Endothelial cell of hepatic sinusoid (primary cell): Measurements from ENCODE around the gene HOXB6.

Source experiments
- in situ Hi-C: cut with HindIII; loops from 2 replicates; pipeline ENCODE4 v1.10.0; 2017; ENCODE audit warnings: low sequenced_read_pairs

HOXB6 gene

DNA sequence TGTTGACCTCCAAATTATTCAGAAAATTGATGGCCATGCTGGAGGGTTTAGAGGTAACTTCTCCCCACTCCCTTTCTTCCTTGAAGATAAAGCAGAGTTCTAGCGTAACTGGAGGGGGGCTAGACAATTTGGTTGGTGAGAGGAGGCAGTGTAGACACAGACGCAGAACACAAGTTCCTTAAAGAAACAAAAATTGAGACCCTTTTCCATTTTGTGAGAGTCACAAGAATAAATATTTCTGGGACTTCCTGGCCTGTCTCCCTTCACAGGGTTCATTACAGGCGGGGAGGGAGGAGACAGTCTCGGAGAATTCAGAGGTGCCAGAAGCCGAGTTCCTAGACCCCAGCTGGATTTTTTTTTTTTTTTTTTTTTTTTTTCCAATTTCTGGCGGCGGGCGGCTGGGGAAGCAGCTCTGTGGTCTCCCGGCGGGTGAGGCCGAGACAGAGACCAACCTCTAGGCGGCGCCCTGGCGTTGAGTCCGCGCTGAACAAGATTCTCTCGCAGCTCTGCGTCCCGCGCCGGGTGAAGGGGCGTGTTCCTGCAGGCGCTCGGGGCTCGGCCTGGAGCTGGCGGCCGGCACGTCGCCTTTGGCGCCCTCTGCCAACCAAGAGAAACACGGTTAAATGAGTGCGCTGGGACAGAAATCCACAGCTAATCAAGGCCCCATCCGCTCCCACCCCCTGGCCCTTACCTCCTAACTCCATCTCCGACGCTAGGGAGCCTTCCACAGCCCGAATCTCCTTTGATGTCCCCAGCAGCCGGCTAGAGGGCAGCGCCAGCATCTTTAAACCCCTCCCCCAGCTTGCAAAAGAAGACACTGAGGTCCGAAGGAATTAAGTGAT lies 31.6 kb upstream of the HOXB6 start:
- in situ Hi-C loops: no loop called here

- in situ Hi-C loops: no loop called here
Measured at GRCh38 chr17:48634493-48635208, 29.9 kb upstream of the HOXB6 start.

- in situ Hi-C loops: no loop called here
Measured at GRCh38 chr17:48633266-48633677, 28.5 kb upstream of the HOXB6 start.

- in situ Hi-C loops: no loop called here
Measured at GRCh38 chr17:48632579-48633265, 27.9 kb upstream of the HOXB6 start.

DNA sequence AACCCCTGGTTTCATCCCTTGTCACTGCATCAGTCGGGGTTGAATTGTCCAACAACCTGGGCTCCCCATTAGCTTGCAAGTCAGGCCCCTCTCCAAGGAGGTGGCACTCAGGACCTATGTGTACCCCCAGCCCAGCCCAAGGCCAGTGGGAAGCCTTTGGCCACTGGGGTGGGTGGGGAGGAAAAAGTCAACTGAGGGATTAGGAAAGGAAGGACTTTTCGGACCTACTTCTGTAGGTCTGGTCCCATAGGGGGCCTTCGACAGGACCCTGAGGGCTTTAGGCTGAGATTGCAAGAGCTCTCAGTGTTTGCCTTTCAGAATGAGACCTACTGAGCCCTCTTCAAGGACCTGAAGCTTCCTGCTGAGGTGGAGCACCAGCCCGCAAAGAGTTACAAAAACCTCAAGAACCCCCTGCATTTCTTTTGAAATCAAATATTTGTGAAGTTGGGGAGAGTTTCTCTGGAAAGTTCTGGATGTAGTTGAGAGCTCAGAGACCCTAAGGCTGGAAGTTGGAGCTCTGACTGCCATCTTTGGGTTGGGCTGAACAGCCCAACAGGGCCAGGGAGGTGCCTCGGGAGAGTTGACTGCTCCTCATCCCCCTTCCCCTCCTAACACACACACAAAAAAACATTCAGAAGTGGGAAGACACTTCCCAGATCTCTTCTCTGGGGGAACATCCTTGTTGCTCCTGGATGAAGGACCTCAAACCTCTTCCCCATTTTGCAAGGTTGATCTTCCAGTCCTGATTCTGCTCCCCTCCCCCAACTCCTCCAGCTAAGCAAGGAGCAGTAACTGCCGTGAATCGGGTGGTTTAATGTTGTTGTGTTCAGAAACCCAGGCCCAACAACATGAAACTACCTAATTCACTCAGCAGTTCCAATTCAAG lies 27.1 kb upstream of the HOXB6 start:
- in situ Hi-C loops: no loop called here

DNA sequence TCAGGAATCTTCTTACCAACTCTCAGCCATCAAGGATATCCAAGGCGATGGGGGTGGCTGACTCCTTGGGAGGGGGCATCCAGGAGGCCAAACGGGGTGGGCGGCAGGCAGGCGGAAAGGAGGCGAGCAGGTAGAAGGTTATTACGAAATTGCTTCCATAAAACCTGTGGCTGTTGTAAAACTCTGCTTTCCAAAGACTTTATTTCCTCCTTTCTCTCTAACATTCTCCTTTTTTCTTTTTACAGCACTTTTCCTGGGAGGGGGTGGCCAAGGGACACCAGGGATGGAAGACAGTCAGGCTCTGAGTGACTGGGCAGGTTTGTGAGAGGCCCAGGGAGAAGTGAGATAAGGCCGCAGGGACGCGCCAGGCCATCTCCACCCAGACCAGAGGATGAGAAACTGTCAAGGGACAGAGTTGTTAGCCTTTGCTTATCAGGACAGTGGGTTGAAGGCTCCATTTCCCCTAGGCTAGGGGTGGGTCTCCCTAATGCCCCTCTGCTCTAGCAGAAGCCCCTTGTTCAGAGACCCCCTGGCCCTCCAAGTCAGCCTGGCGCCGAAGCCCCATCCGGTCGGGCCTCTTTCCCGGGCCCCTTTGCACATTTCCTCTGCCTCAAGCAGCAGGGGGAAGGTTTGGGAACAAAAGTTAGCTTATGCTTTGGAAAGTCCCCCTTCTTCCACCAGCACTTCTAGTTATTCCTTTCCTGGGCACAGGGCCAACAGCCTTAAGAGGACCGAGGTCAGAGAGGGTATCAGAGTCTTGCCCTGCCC lies 26.3 kb upstream of the HOXB6 start:
- in situ Hi-C loops: no loop called here

GRCh38 chr17:48630009-48630924 lies 25.5 kb upstream of the HOXB6 start:
- in situ Hi-C loops: no loop called here

GRCh38 chr17:48629411-48629759 lies 24.6 kb upstream of the HOXB6 start:
- in situ Hi-C loops: no loop called here

- in situ Hi-C loops: no loop called here
Measured at GRCh38 chr17:48628649-48629410, 24.0 kb upstream of the HOXB6 start.

DNA sequence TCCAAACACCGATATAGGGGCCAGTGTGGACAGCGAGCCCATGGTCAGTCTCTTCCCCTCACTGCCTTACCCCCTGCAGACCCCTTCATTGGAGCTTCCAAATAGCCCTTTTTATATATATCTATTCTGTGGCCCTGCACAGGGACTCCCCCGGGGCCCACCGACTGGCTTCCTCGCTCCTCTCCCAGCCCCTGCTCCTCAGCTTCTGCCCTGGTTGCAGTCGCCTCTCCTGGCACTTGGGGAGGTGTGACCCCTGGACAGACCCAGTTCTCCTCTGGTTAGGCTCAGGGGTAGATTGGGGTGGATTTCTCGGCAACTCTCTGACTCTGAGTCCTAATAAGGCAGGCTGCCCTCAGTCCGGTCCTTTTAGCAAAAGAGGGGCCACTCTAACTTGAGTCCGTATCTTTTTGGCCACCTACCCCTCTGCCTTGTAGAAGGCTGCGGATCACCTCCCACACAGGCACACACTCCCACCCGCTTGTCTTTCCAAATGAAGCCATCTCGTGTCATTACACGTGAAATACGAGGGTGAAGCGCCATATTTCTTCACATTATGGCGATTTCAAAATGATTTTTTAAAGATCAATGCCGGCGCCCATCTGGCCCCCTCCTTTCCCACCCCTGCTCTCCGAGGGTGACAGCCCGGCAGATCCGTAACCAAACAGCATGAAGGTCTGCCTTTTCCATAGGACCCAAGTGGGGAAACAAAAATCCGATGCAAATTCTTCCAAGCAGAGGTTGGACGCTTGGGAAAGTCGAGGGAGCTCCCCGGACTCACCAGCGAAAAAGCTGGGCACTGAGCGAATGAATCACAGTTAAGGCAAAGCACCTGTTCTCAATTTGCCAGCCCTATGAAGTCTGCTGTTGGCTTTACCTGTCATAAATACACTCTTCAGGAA lies 23.1 kb upstream of the HOXB6 start:
- in situ Hi-C loops: no loop called here

DNA sequence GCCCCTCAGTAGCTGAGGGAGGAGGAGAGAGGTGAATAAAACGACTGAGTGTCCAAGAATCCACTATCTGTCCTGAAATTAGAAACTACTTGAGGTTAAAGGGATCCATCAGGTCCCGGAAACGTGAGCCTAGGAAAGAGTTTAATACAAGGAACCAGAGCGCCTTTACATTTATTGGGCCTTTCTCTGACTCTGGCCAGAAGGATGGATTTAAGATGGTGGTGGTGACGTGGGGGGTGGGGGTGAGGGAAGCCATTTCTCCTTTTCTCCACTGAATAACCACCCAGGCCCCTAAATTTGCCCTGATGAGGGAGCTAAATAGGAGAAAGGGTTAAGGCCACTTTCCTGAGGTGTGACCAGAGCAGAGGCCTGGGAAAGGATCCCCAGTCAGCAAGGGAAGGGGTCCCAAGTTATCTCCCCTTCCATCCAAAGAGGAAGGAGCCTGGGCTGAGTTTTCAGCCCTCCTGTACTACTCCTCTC lies 22.4 kb upstream of the HOXB6 start:
- in situ Hi-C loops: no loop called here

- in situ Hi-C loops: no loop called here
Measured at GRCh38 chr17:48626245-48627117, 21.7 kb upstream of the HOXB6 start, which contains the start of gene HOXB9. Gene HOXB9 (minus strand): TSS chr17:48626358. CDS start chr17:48626269, 89 bp downstream.

DNA sequence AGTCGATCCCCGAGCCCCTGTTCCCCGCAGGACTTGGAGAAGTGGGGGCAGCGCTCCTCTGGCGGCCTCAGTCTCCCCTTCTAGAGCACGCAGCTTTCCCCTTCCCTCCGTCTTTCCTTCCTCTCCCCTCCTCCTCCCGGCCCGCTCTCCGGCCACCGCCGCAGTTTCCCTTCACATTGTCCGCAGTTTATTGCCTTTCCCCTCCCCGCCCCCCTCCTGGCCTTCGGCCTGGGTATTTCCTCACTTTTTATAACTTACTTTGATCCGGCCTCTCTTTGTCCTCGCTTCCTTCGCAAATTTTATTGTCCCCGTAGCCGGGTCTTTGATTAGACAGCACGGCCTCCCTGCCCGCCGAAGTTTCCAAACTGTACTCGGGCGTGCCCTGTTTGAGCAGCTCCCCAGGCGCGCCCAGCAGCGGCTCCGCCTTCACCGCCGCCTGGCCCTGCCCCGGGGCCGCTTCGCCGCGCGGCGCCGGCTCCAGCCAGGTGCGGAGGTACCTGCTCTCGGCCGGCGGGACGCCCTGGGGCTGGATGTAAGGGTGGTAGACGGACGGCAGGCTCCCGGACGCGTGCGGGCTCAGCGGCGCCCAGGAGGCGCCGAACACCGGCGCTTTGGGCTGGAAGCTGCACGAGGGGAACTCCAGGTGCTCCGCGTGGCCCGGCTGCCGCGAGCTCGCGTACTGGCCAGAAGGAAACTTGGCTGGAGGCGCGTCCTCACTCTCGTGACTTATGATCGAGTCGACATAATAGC lies 20.9 kb upstream of the HOXB6 start:
- in situ Hi-C loops: no loop called here

DNA sequence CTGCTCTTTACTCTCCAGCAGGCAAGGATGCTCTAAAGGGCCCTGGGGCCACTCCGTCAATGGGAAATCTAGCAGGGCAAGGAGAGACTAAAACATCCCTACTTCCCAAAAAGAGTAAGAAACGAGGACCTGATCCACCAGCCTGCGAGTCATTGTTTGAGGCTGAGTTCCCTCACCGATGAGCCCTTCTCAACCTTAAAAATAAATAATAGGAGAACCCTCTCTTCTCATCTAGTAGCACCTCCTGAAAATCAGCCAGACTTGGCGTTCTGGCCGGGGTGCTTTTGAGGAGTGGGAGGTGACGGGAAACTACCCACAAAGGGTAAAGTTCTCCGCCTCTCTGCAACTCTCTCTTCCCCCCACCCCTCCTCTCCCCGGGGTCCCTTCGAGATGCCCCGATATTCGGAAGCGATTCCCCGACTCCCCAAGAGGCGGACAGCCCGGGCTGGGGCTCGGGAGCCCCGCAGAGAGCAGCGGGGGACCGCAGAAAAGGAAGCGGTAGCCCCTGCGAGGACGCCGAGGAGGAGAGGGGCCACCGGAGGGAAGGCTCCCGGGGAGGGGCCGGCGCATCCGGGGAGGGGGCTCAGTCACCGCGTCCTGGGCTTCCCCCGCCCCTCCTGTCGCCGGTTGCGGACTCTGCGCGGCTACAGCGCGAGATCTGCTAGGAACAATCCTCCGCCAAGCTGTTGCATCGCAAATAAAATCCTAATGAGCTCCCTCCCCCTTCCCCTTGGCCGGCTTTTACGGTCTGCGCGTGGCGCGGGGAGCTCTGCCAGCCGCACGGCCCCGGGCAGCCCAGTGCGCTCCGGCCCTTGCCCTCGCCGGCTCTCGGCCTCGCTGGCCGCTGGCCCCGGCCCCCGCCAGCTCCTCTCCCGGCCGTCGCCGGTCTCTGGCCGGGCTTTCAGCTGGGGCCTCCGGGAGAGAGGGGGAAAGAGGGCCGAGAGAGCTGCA lies 20.0 kb upstream of the HOXB6 start:
- in situ Hi-C loops: loop anchor here (5.0 kb wide), 1 partner anchor 92 kb away; no protein-coding TSS in a partner anchor
